GM12873 (cell line): ENCODE results near the gene TNIK.

Source experiments
- CTCF ChIP-seq: IDR thresholded peaks from 2 replicates; pipeline ENCODE4 v1.5.1; 2012; ENCODE audit warnings: low read depth, mild to moderate bottlenecking, moderate library complexity, low read length, control low read depth; ENCODE audit not compliant: insufficient read depth; ENCODE audit errors: missing control alignments

The TNIK gene

GRCh38 chr3:171116365-171116764 lies 343.8 kb downstream of the TNIK start:
- no peak for TF ChIP-seq CTCF

GRCh38 chr3:171115667-171116066 lies 344.5 kb downstream of the TNIK start:
- no peak for TF ChIP-seq CTCF

DNA sequence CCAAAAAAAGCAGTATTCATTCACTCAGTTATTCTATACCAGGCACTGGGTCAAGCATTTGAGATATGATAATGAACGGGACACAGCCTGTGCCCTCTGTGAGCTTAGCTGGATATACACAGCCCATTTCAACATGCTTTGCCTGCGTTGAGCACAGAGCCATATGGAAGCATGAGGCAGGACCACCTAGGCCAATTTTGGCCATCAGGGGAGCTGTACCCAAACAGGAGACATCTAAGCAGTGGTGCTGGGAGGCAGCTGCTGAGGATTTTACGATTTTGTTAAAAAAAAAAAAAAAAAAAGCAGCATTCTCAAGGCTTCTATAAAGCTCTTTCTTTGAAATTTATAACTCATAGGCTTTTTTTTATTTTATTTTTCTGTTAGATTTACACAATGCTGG lies 346.5 kb downstream of the TNIK start:
- no peak for TF ChIP-seq CTCF

- no peak for TF ChIP-seq CTCF
Measured at GRCh38 chr3:171110715-171111114, 349.5 kb downstream of the TNIK start.

DNA sequence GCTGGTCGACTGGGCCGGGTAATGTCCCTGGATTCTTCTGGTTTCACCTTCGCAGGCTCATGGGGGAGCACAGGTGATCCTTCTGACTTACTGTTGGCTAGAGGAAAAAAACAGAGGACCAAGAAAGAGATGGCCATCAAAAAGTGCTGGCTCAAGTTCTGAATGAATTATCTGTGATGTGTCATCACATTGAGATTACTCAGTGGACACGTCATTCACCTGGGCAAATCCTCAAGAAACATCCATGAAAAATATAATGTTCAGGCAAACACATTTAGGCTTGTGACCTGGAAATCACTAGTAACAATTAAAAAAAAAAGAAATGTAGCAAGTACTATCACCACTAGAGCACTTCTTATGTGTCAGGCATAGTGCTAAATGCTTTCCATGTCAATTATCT lies 352.1 kb downstream of the TNIK start:
- no peak for TF ChIP-seq CTCF

GRCh38 chr3:171103185-171103584 lies 357.0 kb downstream of the TNIK start:
- no peak for TF ChIP-seq CTCF

DNA sequence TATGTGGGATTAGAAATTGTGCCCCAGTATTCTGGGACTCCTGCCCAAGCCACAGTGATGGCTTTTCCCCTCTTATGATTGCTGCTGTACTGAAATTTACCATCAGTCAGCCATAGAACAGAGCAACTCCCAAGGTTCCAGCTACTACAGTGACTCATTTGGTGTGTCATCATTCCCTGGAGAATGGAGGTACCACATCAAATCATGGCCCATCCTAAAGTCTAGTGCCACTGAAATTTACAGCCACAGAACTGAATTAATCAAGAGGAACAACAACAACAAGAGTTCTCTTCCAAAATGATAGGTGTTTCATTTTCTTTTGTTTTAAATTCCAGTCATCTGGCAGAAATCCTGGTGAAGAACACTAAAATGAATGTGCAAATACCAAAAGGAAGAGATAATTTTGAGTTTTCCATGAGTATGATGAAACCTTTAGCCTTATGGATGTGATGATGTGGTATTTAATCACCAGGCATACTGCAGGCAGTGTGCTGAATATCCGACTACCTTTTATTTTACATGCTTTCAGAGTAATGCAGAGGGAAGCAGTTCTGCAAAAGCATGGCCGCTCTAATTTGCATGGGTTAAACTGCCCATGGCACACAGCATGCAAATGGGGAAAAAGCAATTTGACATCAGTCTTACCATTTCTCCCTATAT lies 358.1 kb downstream of the TNIK start:
- no peak for TF ChIP-seq CTCF
